NOMO-1 (cell line): ENCODE results near the gene RAPGEF1.
"Not testable (repeated sequence)": the region's sequence is repeated elsewhere in the genome, so short reads cannot be mapped to it uniquely, and the experiment has no call there.

ENCODE experiments used
- DNase-seq, 2 experiments: peaks; one replicate each; lab custom pipeline; 2025; ENCODE audit not compliant: unreplicated experiment in 2 of 2; lab: John Stamatoyannopoulos, UW

RAPGEF1 gene

DNA sequence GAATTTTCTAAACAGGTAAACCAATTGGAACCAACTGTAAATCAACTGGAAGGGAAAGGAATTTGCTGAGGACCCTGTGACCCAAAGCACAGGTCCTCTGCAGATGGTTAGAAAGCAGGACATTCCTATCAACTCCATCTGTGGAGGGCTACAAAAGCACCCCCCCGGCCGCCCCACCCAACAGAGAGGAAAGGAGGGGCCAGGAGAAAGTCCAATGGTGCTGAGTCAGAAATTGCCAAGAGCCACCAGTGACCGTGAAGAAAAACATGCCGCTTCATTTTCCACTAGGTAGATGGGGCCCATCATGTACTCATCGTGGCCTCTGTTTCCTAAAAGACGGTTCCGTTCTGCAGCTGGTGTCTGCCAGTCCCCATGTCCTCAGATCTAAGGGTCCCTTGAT is 66.3 kb downstream of the RAPGEF1 start:
- DNase-seq = no peak

DNA sequence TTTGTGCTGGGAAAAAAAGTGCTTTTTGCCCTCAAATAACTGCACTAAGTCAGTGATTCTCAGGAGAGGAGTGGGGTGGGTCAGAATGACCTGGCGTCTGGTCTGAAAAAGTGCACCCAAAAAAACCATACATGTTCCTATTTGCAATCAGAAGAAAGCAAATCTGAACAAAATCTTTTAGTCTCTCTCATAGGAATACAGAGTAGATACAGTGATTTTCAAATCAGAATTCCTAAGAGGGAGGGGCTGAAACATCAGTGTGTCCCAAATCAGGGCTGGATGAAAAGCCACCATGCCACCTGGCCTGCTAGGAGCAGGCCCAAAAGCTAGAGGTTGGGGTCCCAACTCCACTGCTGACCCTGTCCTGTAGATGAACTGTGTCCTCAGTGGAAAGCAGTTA is 66.8 kb downstream of the RAPGEF1 start:
- no peak for DNase-seq

- DNase-seq = no peak
Observed at GRCh38 chr9:131672451-131672850, 67.4 kb downstream of the RAPGEF1 start.

DNA sequence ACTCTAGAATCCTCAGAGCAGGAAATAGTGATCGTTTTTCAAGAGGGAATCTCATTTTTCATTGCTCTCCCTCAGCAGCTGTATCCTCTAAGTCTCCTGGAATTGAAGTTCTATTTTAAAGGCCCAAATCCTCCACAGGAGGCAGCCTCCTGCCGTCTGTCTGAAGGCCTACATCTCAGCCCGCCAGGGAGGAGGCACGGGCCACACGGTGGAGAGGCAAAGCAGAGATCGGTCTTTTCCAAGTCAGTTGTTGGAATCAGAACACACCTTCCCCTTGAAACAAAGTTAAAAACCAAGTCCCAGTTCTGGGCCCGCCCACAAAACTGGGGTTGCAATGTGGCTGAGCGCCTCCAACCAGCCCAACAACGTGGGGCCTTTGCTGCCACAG is 68.7 kb downstream of the RAPGEF1 start:
- DNase-seq = no peak

DNA sequence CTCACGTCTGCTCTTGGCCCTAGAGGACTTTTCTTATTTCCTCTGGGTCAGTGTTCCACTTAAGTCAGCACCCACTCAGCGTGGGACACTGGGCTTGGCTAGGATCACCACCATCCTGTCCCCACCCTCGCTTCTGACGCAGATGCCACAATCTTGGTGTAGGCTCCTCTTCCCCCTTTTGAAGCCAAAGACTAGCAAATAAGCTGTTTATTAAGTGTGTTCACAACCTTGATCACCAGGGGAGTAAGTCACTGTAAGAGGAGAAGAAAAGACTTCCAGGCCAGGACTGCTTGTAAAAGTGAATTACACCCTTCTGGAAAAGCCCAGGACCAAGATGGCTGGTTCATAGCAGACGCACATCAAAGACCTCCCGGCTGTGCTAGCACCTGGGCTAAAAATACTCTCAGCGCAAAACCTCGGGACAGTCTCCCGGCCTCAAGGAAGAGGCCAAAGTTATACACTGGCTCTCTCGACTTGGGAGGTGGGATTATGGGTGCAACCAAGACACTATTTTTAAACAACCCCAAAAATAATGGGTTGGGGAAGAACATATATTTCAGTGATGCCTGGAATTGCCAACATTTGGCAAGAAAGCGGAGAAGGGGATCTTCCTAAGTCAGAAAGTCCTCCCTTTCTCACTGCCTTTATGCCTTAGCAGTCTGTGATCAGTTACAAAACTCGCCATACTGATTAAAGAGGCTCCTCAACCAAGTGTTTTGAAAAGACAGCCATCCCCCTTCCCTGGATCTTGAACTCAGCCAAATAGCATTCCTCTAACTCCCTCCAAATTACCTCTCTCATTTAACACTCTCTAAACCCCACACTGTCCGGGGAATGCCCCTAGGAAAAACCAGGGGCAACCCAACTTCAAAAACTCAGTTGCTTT is 69.4 kb downstream of the RAPGEF1 start:
- no peak for DNase-seq

DNA sequence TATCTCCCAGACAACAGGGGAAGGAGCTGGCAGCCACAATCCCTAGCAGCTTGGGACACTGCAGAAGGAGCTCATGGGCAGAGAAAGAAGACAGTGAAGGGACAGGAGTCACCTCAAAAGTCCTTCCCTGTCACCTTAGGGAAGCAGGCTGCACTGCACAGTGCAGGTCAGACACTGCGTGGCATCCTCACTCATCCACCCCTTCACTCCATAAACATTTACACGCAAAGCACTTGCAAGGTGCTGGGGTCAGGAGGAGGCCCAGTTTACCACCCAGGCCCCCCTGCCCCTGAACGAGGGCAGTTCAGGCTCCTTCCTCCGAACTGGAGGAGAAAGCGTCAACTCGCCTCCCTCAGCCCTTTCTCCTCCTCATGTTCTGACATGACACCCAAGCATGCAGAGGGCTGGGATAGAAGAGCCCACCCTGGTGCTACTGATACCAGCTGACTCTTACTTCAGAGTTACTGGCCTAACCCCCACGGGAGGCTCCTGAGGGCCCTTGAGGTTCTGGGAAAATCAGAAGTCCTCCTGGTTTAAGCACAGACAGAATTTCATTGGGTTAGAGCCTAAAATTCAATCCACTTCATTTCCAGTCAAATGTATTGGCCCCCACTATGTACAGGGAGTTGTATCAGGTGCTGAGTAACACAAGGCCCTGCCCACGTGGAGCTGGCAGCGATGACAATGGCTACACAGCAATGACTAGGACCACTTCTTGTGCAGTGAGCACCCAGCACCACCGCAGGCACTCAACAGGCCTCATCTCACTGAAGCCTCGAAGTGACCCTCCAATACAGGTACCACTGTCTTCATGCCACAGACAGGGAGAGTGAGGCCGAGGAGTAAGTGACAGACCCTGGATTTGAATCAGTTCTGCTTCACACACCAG is 70.4 kb downstream of the RAPGEF1 start:
- DNase-seq = no peak

DNA sequence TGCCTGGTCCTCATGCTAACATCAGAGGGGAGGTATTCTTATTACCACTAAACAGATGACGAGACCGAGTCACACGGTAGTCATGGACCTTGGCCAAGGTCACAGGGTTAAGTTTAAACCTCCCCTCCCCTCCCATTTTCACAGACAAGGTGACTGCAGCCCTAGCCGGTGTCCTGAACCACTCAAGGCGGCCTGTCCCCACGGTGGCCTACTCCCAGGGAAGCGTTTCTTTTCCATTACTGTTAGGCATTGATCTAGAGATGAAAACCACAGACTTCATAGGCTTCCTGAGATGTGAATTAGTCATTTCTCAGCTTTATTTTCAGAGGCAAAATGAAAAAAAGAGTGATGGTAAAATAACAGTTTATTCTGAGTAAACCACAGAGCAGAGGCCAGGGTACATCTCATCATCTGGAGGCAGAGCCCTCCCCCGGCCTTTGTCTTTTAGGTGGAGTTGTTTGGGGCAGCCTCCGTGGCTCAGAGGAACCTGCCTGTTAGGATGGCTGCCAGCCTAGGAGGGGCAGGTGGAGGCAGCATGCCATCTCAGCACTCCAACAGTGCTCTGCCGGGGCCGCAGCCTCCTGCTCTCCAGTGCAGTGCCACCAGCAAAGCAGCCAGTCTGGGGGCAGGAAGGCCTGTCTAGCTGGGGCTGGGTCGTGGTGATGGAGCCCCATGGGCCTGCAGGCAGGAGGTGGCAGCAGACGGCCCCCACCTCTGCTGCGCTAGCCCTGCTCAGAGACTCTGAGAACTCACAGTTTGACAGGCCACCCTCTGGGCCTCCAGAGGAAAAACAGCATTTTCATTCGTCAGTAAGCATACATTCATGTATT is 71.2 kb downstream of the RAPGEF1 start:
- DNase-seq = no peak

DNA sequence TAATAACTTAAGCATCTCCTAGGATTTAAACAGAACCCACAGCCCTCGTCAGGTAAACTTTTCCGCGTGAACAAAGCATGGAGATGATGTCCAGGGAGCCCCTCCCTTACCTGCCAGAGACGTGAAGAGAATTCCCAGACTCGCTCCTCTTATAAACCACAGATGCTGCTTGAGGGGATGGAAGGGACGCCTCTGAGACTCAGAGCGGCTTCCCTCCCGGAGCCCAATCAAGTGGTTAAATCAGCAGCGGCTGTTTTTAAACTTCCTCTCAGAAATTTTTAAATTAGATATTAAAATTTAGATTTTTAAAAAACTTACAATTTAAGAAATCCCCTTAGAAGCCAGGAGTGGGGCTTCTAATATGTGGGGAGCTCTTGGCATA is 71.8 kb downstream of the RAPGEF1 start:
- no peak for DNase-seq

DNA sequence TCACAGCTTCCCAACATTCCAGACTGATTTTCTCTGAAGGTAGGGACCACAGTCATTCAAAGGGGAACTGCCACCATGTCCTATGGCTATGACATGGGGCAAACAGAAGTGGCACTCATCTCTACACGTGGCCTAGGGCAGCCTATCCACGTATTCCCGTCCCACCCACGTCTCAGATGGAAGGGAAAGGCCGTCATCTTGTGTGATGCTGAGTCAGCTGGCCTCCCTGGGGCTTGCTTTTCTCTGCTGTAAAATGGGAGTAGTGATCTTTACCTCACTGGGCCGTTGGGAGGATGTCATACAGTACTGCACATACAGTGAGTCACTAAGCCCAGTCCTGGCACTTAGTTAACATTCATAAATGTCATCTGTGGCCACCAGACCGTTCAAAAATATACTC is 72.3 kb downstream of the RAPGEF1 start:
- DNase-seq = no peak

DNA sequence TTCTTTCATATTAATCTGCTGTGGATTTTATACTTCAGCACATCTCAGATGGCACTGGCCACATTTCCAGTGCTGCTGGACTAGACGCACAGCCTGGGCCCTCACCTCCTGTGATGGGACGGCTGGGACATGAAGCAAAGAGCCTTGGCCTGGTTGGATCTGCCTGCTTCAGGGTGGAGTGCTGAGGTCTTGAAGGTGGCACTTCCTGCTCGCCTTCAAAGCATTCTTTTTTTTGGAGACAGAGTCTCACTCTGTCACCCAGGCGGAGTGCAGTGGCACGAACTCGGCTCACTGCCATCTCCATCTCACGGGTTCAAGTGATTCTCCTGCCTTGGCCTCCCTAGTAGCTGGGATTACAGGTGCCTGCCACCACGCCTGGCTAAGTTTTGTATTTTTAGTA is 73.1 kb downstream of the RAPGEF1 start:
- no peak for DNase-seq

- DNase-seq = no peak
Observed at GRCh38 chr9:131666029-131666428, 73.8 kb downstream of the RAPGEF1 start.

GRCh38 chr9:131663288-131663687 is 76.6 kb downstream of the RAPGEF1 start:
- no peak for DNase-seq

DNA sequence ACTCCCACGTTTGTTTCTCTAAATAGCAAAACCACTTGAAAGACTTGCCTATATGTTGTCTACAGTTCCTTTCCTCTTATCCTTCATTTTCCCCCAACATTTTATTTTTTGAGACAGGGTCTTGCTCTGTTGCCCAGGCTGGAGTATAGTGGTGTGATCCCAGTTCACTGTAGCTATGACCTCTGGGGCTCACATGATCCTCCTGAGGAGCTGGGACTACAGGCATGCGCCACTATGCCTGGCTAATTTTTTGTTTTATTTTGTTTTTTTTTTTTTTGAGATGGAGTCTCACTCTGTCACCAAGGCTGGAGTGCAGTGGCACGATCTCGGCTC is 77.6 kb downstream of the RAPGEF1 start:
- DNase-seq = not testable (repeated sequence)

DNA sequence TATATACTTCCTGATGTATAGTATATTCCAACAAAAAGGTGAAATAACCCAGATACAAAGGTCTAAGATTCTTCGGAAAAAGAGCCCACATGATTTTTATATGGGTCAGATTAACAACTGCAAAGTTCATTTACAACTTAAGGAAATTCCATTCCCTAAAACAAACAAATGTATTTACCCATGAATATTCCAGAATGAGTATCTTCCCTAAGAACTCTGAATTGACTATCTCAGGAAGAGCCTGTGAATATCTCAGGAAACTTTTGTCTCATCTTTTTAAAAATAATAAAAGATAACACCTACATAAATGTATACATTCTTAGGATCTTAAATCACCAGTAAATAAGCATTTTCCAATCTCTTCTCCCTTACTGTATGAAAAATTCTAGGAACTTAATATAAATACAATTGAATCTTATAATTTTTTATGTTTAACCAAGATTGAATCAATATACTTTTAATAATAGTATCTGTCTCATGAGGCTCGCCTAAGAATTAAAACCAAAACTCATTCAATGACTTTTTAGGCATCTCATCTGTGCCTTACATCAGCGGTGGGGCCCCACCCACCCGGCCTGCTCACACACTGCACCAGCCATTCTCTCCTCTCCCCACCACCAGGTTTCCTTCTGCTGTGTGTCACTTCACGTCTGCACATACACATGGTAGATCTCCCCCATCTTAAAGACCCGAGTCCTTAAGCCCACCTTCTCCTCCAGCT is 78.1 kb downstream of the RAPGEF1 start:
- DNase-seq = no peak

DNA sequence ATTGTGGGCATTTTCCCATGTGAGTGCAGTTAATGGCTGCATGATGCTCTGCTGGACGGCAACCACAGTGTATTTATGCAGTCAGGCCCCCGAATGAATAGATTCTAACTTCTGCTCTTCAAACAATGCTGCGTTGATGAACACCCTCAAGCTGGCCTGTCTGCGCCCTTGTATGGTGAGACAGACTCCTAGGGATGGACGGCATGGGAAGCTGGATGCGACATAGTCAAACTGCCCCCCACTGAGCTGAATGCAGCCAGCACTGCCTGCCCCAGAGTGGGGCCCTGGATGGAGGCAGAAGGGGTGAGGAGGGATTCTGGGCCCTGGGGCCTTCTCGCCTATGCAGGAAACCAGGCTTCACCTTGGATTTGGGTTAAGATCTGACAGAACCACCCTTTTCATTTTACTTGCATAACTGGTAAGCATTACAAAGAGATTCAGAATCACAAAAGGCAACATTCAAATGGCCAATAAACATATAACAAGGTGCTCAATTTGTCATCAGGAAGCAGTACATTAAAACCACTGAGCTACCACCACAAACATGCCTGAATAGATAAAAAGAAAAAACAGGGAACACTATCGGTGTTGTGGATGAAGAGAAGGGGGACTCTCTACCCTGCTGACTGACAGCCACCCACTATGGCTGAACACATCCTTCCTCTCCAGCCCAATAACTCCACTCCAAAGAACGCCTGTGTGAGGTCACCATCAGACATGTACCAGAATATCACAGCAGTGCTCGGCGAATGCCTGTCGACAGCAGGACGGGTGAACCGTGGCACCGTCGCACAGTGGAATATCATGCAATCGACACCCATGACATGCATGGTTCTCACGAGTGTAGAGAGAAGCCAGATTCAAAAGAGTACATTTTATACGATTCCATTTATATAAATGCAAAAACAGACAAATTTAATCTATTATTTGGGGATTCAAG is 79.1 kb downstream of the RAPGEF1 start:
- no peak for DNase-seq

GRCh38 chr9:131658377-131659129 is 81.3 kb downstream of the RAPGEF1 start:
- DNase-seq = peak in 1 of 2 experiments; percentile 30

DNA sequence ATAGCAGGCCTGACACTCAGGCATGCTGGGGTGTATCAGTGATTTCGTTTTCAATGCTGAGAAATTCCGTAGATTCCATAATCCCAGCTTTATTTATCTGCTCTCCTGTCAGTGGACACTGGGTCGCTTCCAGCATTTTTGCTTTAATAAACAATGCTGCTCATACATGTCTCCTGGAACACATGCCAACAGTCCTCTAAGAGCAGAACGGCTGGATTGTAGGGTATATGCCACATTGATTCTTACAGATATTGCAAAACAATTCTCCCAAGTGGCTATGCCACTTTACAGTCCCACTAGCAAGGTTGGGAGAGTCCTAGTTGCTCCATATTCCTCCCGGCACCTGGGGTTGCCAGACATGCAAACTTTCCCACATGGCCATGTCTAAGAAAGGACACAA is 81.9 kb downstream of the RAPGEF1 start:
- DNase-seq = no peak

- no peak for DNase-seq
Observed at GRCh38 chr9:131657456-131657855, 82.4 kb downstream of the RAPGEF1 start.

GRCh38 chr9:131657037-131657377 is 82.9 kb downstream of the RAPGEF1 start:
- no peak for DNase-seq
